ENCODE data around the gene GAB1. TPM values are rescaled to one million over a fixed set of nuclear protein-coding genes. Genes with fewer than 3 reads are reported as not detected.
A peak's percentile ranks its signal among the peaks of the same experiment; 100 is the strongest.

The GAB1 gene
- total RNA-seq, 1 donor from 2014 or later: 44.6 TPM

- no peak overlapping the region for H3K27ac Mint-ChIP-seq
- peaks cover 4% of the 10 kb centered on the region for H3K36me3 Mint-ChIP-seq
These were observed 25.8 kb downstream of the GAB1 start for GRCh38 chr4:143362349-143363046.

GRCh38 chr4:143363332-143363731, 26.7 kb downstream of the GAB1 start:
- TF ChIP-seq CTCF (IDR thresholded peaks at IDR 0.05; ENCODE audit: unreplicated experiment): no peak
- H3K27me3 Mint-ChIP-seq (ENCODE audit: low read depth): no peaks in the 10 kb centered on the region
- no peak overlapping the region for H3K4me3 Mint-ChIP-seq
- H3K27ac Mint-ChIP-seq: no peak overlapping the region
- H3K9me3 Mint-ChIP-seq: no peaks in the 10 kb centered on the region
- H3K4me1 Mint-ChIP-seq: peaks cover 32% of the 10 kb centered on the region
- DNase-seq (ENCODE audit: low spot score in 2 of 2, unreplicated experiment in 2 of 2): no peak
- peaks cover 4% of the 10 kb centered on the region for H3K36me3 Mint-ChIP-seq

More at GRCh38 chr4:143362349-143363046, 25.8 kb downstream of the GAB1 start:
- Mint-ChIP-seq H3K4me1 (peaks cover 32% of the 10 kb centered on the region), H3K9me3 (no peaks in the 10 kb centered on the region), H3K27me3 (ENCODE audit: low read depth) (no peaks in the 10 kb centered on the region), H3K4me3 (no peak overlapping the region)
- TF ChIP-seq CTCF (IDR thresholded peaks at IDR 0.05; ENCODE audit: unreplicated experiment): no peak
- no peak for DNase-seq (ENCODE audit: low spot score in 2 of 2, unreplicated experiment in 2 of 2)

GRCh38 chr4:143364063-143364462, 27.4 kb downstream of the GAB1 start:
- Mint-ChIP-seq H3K27me3 (ENCODE audit: low read depth) (no peaks in the 10 kb centered on the region), H3K9me3 (no peaks in the 10 kb centered on the region), H3K4me1 (peaks cover 24% of the 10 kb centered on the region), H3K4me3 (no peak overlapping the region), H3K27ac (no peak overlapping the region), H3K36me3 (peaks cover 4% of the 10 kb centered on the region)
- TF ChIP-seq CTCF (IDR thresholded peaks at IDR 0.05; ENCODE audit: unreplicated experiment): no peak
- no peak for DNase-seq (ENCODE audit: low spot score in 2 of 2, unreplicated experiment in 2 of 2)

GRCh38 chr4:143367863-143368262, 31.2 kb downstream of the GAB1 start:
- no peak for TF ChIP-seq CTCF (IDR thresholded peaks at IDR 0.05; ENCODE audit: unreplicated experiment)
- Mint-ChIP-seq H3K36me3 (peaks cover 11% of the 10 kb centered on the region), H3K27ac (no peak overlapping the region), H3K4me3 (no peak overlapping the region), H3K4me1 (peaks cover 7% of the 10 kb centered on the region), H3K9me3 (peaks cover 4% of the 10 kb centered on the region), H3K27me3 (ENCODE audit: low read depth) (no peaks in the 10 kb centered on the region)
- DNase-seq (ENCODE audit: low spot score in 2 of 2, unreplicated experiment in 2 of 2): no peak

GRCh38 chr4:143369552-143369951, 32.9 kb downstream of the GAB1 start:
- peaks cover 10% of the 10 kb centered on the region for H3K36me3 Mint-ChIP-seq
- H3K27ac Mint-ChIP-seq: peak overlapping the region; percentile 22
- no peak for DNase-seq (ENCODE audit: low spot score in 2 of 2, unreplicated experiment in 2 of 2)
- H3K4me3 Mint-ChIP-seq: no peak overlapping the region
- H3K9me3 Mint-ChIP-seq: peaks cover 4% of the 10 kb centered on the region
- peaks cover 1% of the 10 kb centered on the region for H3K4me1 Mint-ChIP-seq
- no peak for TF ChIP-seq CTCF (IDR thresholded peaks at IDR 0.05; ENCODE audit: unreplicated experiment)
- H3K27me3 Mint-ChIP-seq (ENCODE audit: low read depth): no peaks in the 10 kb centered on the region

Data from mesothelial cell of epicardium (in vitro differentiated cells).